GM21737 (cell line): ENCODE data around the gene RNF19B.
A peak's percentile ranks its signal among the peaks of the same experiment; 100 is the strongest.

Experiments used
- ATAC-seq: cut with Tn5 transposase; IDR thresholded peaks from one replicate; pipeline ENCODE4 v1.9.1; 2021; ENCODE audit warnings: mild to moderate bottlenecking, moderate library complexity; ENCODE audit not compliant: unreplicated experiment

Gene RNF19B

DNA sequence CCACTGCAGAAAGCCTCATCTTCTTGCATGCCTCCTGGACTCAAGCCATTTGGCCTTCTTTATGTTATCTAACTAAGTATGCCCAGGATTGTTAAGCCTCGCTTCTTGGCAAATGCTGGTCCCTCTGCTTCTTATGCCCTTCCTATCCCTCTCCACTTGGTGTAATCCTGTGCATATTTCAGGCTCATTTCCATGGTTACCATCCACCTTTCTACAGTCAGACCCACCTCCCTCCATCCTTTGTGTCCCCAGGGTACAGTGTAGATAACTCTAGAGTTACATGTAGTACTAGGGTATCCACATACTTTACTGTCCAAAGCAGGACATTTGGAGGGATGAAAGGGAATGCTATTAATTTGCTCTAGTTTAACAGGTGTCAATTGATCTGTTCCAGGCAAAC, 6.5 kb upstream of the RNF19B start:
- ATAC-seq: no peak

GRCh38 chr1:32969566-32969965, 5.0 kb upstream of the RNF19B start:
- no peak for ATAC-seq

- ATAC-seq: no peak
These were observed 3.4 kb upstream of the RNF19B start for GRCh38 chr1:32967888-32968568.

- ATAC-seq: no peak
These were observed 2.3 kb upstream of the RNF19B start for GRCh38 chr1:32966900-32967299.

GRCh38 chr1:32965251-32965747, 690 bp upstream of the RNF19B start:
- no peak for ATAC-seq

DNA sequence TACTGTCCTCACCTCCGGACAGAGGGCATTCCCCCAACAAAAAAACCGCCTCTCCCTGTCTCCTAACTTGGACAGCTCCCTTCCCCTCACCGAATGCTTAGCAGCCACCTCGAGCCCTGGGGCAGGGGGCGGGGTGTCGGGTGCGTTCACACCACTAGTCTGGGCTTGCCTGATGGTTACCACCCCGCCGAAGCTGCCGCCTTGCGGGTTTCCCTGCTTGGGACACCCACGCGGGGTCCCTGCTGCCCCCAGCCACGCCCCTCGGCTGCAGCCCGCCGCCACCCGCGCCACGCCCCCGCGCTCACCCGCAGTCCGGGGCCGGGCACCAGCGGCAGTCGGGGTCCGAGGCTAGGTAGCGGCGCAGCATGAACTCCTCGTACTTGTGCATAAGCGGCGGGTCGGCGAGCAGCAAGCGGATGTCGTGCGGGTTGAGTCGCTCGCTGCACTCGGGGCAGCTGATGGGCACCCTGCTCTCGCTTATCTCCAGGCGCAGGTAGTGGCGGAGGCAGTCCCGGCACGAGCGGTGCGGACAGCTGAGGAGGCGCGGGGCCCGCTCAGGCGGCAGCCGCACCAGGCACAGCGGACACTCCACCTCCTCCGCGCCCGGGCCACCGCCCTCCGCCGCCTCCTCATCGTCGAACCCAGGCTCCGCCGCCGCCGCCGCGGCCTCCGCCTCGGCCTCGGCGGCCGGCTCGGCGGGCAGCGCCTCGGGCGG, 706 bp downstream of the RNF19B start:
- peak; percentile 23 for ATAC-seq

GRCh38 chr1:32962248-32962896, 2.2 kb downstream of the RNF19B start:
- no peak for ATAC-seq

GRCh38 chr1:32960819-32961355, 3.7 kb downstream of the RNF19B start:
- no peak for ATAC-seq

- ATAC-seq: no peak
These were observed 4.3 kb downstream of the RNF19B start for GRCh38 chr1:32960342-32960741.

DNA sequence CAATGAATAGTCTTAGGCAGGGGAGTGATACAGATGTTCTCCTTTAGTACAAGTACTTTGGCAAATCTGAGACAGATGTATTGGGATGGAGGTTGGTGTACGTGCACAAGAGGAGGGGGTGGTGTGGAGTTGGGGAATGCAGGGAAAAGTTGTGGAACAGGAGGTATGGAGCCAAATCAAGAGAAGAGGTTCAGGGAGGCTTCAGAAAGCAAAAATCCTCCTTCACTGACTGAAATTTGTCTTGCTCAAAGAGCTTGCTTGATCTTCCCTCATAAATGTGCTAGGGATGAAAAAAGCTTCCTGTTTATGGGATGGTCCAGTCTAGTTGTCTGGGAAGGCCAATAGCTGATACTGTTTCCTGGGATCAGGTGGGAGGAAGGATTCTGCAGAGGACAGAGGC, 5.8 kb downstream of the RNF19B start:
- ATAC-seq: no peak

DNA sequence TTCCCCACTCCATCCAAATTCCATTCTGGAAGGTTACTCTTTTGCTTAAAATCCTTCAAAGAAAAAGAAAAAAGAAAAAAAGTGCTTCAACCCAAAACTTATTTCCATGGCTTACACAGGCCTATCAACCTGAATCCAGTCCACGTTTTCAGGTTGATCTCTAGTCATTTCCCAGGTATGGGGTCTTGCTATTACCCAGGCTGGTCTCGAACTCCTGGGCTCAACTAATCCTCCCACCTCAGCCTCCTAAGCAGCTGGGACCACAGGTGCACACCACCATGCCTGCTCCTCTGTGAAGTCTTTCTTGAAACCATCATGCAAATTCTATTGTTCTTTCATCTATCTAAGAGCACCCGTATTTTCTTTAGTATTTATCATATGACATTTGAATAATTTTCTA, 7.6 kb downstream of the RNF19B start:
- no peak for ATAC-seq

DNA sequence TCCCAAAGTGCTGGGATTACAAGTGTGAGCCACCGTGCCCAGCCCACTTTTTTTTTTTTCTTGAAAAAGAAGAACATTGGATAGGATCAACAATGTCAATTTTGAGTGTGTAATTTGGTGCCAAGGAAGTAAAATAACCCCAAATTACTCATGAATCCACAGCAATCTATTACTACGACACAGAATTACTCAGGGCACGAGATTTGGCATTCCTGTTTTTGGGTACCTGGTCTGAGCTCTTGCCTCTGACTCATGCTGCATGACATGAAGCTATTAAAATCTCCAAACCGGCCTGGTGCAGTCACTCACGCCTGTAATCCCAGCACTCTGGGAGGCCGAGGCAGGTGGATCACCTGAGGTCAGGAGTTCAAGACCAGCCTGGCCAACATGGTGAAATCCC, 10.4 kb downstream of the RNF19B start:
- ATAC-seq: no peak

- no peak for ATAC-seq
These were observed 11.1 kb downstream of the RNF19B start for GRCh38 chr1:32953495-32953894.

GRCh38 chr1:32949519-32949918, 15.1 kb downstream of the RNF19B start:
- ATAC-seq: no peak

DNA sequence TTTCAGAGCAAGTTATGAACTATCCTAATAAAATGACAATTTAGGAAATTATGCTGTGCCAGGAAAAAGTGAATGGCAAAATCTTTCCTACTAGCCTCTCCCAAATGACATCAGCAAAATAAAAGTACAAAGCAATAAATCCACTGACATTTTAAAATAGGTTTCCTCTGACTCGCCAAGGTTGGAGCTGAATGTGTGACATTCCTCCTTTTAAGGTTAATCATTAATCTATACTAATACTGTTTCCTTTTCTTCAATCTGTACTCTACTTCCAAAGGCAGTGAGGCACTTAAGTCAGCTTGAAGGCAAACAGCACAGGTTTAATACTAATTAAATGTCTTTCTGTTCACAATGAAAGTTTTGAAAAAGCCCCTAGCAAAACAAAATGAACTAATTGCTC, 15.7 kb downstream of the RNF19B start:
- ATAC-seq: no peak

DNA sequence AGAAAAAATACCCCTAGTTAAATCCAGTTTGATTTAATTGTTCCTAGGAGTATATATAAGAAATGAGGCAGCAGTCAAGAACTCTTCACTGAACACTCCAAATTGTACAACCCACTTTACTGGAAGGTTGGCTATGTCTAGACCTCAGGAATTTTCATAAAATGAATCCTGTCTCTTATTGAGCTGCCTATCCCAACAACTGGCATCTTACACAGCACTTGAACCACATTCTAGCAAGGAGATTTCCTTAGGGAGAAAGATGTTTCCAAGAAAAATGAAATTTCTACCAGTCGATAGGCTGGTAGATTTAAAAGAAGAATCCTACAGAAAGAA, 16.3 kb downstream of the RNF19B start:
- ATAC-seq: no peak

DNA sequence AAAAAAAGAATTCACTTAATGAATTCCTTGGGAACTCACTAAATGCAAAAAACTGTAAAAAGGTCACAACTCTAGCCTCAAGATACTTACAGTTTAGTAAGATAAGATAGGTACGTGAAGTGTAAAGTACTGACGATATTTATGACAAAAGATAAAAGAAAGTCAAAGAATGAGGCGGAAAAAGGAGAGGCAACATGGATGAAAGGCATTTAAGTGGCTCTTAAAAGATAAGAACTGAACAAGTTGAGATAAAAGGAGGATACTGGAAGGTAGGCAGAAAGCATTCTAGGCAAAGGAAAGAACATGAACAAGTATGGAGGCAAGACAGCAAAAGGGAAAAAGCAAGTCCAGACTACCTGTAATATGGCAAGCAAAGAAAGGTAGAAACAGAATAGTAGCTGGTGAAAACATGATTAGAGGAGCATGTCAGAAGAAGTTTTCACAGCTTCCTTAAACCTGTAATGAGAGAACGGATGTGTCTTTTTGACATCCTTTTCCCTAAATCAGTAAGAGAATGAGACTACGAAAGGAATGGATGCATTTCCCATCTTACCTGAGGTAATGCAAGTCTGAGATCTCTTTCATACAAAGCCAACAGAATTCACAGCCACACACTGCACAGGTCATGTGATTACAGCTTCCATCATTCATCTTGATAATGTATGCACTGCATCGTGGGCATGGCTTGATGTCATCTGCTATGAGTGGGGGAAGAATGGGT, 16.8 kb downstream of the RNF19B start:
- no peak for ATAC-seq

DNA sequence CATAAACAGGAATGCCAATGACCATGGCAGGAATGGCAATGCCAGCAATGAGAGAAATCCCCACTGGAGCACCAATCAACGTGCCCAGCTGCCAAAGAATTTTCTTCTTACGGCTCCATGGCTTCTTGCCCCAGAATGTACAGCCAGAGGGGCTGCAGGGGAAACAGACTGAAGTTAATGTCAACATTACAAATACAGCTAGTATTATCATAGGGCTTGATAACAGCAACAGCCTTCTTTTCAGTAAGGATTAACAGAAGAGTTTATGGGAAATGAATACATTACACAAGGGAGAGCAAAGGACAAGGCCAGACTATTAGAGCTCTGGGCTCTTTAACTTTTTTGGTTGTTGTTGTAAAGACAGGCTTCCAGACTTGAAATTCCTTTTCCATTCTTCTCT, 18.2 kb downstream of the RNF19B start:
- ATAC-seq: no peak

DNA sequence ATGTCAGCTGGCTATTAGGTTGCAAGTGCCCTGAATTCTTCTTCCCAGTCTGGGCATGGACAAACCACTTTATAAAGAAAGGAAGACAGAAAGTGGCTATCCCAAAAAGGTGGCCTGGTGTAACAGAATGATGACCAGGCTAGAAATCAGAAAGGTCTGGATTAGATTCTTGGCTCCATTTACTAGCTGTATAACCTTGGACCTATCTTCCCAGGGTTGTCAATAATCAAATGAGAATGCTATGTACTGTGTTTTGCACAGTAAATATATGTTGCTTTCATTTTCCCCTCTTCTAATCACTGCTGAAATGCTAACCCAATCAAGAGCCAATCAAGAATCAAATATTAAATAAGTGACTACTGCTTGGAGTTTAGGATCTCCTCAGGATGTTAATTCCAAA, 20.4 kb downstream of the RNF19B start:
- ATAC-seq: no peak

- ATAC-seq: no peak
These were observed 24.8 kb downstream of the RNF19B start for GRCh38 chr1:32939655-32940371.

DNA sequence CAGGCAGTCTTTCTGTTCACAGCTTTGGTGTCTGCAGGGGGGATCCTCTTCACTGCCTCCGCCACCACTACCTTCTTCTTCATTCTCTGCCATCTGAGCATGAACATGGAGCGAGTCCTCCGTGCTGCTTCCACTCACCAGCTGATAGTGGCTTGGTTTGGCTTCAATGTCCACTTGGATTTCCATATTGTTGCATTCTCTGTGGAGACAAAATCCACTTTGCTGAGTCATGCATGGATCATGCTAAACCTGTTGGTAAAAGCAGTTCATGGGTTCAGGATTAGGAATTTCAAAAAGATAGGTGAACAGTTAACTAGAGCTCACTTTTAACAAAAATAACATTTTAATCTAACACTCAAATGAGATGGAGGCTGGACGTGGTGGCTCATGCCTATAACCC, 27.5 kb downstream of the RNF19B start:
- no peak for ATAC-seq
